ENCODE results near the gene SLC35F1.
A peak's percentile ranks its signal among the peaks of the same experiment; 100 is the strongest.
"Not testable (repeated sequence)": the region's sequence is repeated elsewhere in the genome, so short reads cannot be mapped to it uniquely, and the experiment has no call there.

The SLC35F1 gene

DNA sequence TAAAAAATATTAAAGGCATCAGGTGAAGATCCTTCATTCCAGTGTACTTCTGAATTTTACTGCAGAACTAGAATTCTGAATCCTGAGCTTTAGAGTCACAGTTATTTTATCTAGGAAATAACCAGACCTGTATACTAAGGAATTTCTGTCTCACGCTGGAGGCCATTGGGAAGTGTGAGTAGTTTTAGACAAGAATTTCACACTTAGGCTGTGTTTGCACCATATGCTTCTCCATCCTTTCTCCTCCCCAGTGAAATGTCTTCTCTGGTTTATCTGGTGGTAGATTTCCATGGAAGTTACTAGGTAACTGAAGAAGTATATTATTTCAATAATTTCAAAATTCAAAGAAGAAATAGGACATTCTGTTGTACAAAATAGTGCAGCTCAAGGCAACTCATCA, 83.1 kb downstream of the SLC35F1 start:
- DNase-seq (ENCODE audit: low read depth, low spot score): no peak

- DNase-seq (ENCODE audit: low read depth, low spot score): peak; percentile 67
Observed at GRCh38 chr6:117992856-117993255, 85.8 kb downstream of the SLC35F1 start.

DNA sequence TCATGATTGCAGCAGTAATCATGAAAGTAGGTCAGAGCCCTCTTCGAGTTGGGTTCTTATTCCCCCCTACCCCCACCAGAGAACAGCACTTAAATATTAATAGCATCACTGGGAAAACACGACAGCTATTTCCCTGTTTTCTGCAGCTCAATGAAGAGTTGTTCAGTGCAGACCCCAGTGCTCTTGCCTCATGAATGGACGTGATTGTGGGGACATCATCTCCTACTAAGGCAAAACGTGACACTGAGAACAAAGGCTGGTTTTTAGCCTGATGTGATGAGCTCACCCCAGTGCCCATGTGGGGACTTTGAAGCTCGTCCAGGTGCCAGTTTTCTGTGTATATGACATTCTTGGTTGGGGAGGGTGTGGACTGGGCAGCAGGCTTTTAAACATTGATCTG, 105.9 kb downstream of the SLC35F1 start:
- peak; percentile 51 for DNase-seq (ENCODE audit: low read depth, low spot score)

DNA sequence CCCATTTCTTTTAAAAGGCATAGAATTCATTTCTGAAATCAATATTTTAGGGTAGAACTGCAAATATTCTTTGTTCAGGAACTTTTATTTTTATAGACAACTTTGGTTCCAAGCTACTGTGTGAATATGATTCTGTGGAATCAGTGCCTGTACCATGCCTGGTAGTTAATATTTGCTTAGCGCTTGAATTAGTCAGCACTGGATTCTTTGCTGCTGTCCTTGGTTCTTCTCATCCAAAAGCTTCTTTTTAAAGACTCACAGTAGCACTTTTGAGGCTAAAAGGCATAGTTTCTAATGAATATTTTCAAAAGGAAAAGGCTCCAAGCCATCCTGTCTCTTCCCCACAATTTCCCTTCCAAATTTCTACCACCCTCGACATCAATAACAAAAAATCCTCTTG, 109.5 kb downstream of the SLC35F1 start:
- DNase-seq (ENCODE audit: low read depth, low spot score): no peak

- no peak for DNase-seq (ENCODE audit: low read depth, low spot score)
Observed at GRCh38 chr6:118017301-118017848, 110.3 kb downstream of the SLC35F1 start.

DNA sequence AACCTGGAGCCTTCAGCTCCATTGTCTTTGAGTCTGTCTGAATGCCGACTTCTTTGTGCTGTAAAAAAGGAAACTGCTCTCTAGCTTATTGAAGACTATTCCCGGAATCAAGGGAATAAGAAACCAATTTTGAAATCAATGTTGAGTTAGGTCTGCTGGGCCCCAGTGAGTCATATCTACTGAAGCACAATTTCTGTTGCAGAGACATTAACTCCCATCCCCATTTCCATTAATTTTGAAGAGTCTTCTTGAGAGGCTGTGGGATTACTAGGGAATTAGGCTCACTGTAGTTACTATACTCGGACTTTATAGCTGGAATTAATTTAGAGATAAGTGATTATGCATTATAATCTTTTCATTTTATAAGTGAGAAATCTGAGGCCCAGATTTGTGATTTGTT, 116.7 kb downstream of the SLC35F1 start:
- no peak for DNase-seq (ENCODE audit: low read depth, low spot score)

- no peak for DNase-seq (ENCODE audit: low read depth, low spot score)
Observed at GRCh38 chr6:118029967-118030366, 122.9 kb downstream of the SLC35F1 start.

DNA sequence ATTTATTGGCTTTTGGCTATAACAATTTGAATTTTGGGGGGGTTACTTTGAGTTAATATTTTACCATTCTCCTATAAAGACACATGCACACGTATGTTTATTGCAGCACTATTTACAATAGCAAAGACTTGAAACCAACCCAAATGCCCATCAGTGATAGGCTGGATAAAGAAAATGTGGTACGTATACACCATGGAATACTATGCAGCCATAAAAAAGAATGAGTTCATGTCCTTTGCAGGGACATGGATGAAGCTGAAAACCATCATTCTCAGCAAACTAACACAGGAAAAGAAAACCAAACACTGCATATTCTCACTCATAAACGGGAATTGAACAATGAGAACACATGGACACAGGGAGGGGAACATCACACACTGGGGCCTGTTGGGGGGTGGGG, 130.4 kb downstream of the SLC35F1 start:
- DNase-seq (ENCODE audit: low read depth, low spot score): not testable (repeated sequence)

DNA sequence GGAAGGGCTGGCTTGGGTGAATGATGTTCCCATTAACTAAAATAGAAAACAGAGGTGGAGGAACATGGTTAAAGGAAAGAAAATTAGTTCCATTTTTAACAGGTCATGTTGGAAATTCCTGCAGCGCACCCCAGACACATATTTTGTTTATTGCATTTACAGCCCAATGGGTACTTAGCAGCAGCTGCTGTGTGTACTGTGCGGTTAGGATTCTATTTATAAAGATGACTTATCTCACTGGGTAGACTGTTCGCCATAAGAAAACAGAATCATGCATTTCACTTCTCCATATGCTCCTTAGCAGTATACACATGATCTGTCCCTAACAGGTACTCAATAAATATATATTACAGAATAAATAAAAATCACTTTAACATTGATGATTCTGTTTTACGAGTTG, 135.8 kb downstream of the SLC35F1 start:
- DNase-seq (ENCODE audit: low read depth, low spot score): no peak

DNA sequence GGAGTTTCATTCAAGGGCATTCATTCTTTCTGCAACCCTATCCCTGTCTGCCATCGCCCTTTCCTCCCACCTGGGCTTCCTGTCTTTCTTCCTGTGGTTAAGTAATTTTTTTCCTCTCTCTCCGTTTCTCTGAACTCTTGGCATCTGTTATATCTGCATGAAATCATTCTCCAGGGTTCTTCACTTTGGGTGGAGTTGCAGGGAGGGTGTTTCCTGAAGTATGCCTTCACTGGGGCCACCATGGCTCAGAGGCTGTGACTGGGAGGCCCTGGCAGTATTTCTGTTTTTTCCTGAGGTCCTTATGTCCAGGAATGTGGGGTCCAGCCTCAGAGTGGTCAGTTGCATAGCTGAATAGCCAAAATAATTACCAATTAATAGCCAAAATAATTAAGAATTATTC, 137.2 kb downstream of the SLC35F1 start:
- no peak for DNase-seq (ENCODE audit: low read depth, low spot score)

GRCh38 chr6:118054082-118054481, 147.0 kb downstream of the SLC35F1 start:
- DNase-seq (ENCODE audit: low read depth, low spot score): no peak

GRCh38 chr6:118061666-118062065, 154.6 kb downstream of the SLC35F1 start:
- DNase-seq (ENCODE audit: low read depth, low spot score): no peak

- no peak for DNase-seq (ENCODE audit: low read depth, low spot score)
Observed at GRCh38 chr6:118080547-118080946, 173.5 kb downstream of the SLC35F1 start.

DNA sequence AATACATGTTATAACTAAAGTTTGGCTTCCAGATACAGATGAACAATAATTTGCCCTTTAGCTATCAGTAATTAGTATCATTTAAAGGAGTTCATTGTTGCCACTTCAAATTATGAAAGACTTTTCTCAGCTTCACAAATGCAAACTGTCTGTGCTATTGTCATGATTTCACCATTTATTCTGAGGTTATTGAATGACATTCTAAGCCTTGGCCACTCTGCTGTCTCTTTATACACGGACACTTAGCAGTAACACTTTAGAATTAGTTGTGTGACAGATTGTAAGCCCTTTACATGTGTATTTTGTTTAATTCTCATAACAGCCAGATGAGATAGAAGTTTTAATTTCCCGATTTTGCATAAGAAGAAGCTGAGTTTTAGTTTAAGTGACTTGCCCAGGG, 176.6 kb downstream of the SLC35F1 start:
- no peak for DNase-seq (ENCODE audit: low read depth, low spot score)

- DNase-seq (ENCODE audit: low read depth, low spot score): no peak
Observed at GRCh38 chr6:118085665-118086064, 178.6 kb downstream of the SLC35F1 start.

- DNase-seq (ENCODE audit: low read depth, low spot score): no peak
Observed at GRCh38 chr6:118086159-118086558, 179.1 kb downstream of the SLC35F1 start.

GRCh38 chr6:118092086-118092485, 185.0 kb downstream of the SLC35F1 start:
- DNase-seq (ENCODE audit: low read depth, low spot score): no peak

DNA sequence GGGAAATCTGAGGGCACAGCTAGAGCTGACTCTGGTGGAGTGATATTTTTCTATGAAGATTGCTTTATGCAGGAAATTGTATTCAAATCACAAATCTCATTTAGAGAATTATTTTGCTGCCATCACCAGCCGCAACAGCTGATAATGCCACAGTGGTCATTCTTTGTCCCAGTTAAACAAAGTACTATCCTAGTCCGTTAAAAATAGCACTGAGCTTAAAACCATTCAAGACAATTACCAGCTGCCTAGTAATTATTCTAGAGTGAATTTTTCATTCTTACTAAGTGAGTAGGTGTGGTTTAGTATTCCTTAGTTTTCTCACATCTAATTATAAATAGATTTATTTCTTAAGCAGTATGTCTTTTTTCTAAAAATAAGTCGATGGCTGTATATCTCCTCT, 190.5 kb downstream of the SLC35F1 start:
- no peak for DNase-seq (ENCODE audit: low read depth, low spot score)

DNA sequence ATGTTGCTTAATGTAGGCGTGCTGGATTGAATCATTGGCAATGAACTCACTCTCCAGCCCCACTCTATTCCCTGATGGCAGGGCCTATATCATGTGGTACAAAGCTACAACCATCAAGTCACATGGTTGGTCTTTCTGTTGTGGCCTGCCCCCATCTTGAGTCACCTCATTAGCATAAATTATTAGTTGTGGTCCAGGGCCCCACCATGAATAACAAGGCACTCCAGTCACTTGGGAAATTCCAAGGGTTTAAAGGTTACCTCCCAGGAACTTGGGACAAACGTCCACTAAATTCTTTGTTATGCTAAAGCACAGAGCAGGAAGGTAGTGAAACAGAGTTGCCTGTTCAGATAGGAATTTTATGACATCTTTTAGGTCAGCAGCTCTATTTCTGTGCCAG, 193.7 kb downstream of the SLC35F1 start:
- peak; percentile 90 for DNase-seq (ENCODE audit: low read depth, low spot score)

DNA sequence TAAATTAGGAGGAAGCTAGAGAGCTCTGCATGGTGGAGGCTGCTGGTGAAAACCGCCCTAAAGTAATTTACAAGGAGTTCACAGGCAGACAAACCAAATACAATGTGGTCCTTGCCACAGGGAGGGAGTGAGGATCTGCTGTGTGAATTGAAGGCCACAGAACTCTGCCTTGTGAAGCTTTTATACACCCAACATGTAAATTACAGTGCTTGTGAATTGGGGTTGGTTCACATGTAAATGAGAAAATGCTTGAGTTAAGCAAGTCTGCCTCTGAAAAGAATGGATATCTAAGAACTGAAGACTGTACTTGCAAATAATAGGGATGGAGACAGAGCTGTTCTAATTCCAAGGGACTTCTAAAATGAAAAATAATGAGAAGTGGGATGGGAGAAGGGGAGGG, 194.2 kb downstream of the SLC35F1 start:
- no peak for DNase-seq (ENCODE audit: low read depth, low spot score)

DNA sequence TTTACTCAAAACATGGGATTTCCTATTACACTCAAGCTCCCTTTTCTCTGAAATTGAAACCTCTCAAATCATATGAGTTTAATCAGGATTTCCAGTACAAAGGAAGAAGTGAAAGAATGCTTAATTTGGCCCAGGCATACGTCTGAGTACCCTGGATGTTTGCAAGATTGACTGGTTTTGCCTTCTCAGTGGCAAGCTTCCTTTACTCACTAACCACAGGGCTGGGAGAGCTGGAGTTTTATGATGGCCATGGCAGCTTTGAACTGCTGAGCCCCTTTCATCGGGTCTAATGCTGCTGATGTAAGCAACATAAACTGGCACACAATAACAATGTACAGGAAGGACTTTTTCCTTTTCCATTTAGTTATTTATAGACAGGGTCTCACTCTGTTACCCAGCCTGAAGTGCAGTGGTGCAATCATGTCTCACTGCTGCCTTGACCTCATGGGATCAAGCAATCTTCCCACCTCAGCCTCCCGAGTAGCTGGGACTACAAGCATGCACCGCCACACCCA, 194.8 kb downstream of the SLC35F1 start:
- DNase-seq (ENCODE audit: low read depth, low spot score): peak; percentile 87

DNA sequence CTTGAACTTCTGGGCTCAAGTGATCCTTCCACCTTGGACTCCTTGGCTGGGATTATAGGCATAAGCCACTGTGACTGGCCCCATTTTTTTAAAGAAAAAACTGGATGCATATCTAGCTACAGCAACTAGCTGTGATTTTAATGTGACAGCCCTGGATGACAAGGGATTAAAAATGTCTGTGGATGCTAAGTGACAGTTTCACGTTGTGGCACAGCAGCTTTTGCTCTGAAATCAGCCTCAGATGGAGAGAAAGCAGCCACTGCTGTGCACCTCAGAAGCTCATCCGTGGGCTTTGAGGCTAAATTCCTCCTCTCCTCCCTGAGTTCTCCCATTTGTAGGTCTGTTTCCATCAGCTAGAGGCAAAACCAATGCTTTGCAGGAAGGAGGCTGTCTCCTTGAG, 195.3 kb downstream of the SLC35F1 start:
- no peak for DNase-seq (ENCODE audit: low read depth, low spot score)

DNA sequence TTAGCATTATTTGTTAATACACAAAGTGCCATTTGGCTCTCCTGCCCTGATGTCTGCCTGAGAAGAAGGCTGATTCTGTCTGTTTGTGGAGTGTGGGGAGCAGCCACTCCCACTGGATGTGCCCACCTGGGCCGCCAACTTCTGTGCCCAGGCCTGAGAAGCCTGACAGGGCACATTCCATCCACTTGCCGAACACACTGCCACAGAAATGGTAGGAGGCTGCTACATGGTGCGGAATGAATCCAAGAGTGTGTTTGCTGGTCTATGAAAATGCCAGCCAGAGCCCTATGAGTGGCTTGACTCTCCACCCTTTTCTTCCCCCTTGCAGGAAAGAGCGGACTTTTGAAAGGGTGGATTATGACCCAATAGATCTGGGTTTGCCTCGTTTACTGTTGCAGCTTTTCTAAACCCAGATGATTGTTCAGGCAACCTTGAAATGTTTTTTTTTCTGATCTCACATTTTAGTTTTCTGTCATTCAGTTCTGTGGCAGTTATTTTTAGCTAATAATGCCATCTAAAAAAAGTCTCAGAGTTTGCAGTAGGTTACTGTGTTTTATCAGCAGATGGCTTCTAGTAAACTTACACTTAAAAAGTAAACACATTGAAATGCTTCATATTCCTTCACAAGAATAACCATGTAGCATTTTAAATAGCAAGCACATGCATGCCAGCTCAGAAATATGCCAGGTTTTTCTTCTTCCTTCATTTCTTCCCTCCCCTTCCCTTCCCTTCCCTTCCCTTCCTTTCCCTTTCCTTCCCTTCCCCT, 196.5 kb downstream of the SLC35F1 start:
- no peak for DNase-seq (ENCODE audit: low read depth, low spot score)
